KMS-11 (cell line): Measurements from ENCODE around the gene UBE2QL1.

ENCODE experiments used
- H2AFZ ChIP-seq: fragments of 200-600 bp; sonication (generic); 2 replicates; pipeline ENCODE4 v1.6.1; 2016; ENCODE audit warnings: antibody characterized with exemption, mixed run types, low read depth
- H3K27ac ChIP-seq: fragments of 200-600 bp; sonication (generic); 2 replicates; pipeline ENCODE4 v1.6.1; 2016; ENCODE audit warnings: mild to moderate bottlenecking, mixed run types
- H3K27me3 ChIP-seq: fragments of 200-600 bp; sonication (generic); 2 replicates; pipeline ENCODE4 v1.6.1; 2017; ENCODE audit warnings: mild to moderate bottlenecking, low read depth, mixed run types, moderate library complexity; ENCODE audit not compliant: insufficient read depth
- H3K36me3 ChIP-seq: fragments of 200-600 bp; sonication (generic); 2 replicates; pipeline ENCODE4 v1.6.1; 2017; ENCODE audit warnings: mild to moderate bottlenecking, mixed run types; ENCODE audit not compliant: insufficient read depth
- H3K4me1 ChIP-seq: fragments of 200-600 bp; sonication (generic); 2 replicates; pipeline ENCODE4 v1.6.1; 2016; ENCODE audit warnings: mild to moderate bottlenecking, low read depth, mixed run types; ENCODE audit not compliant: poor library complexity, severe bottlenecking
- H3K4me2 ChIP-seq: fragments of 200-600 bp; sonication (generic); 2 replicates; pipeline ENCODE4 v1.7.0; 2016; ENCODE audit warnings: mild to moderate bottlenecking, mixed run types
- H3K4me3 ChIP-seq: fragments of 200-600 bp; sonication (generic); IDR thresholded peaks from 2 replicates; pipeline ENCODE4 v1.6.1; 2017; ENCODE audit warnings: low read depth, low read length, mixed read lengths; ENCODE audit not compliant: insufficient read depth
- H3K79me2 ChIP-seq: fragments of 200-600 bp; sonication (generic); 2 replicates; pipeline ENCODE4 v1.6.1; 2016; ENCODE audit warnings: low read depth, mixed run types; ENCODE audit not compliant: insufficient read depth
- H3K9ac ChIP-seq: fragments of 200-600 bp; sonication (generic); 2 replicates; pipeline ENCODE4 v1.6.1; 2016; ENCODE audit warnings: mild to moderate bottlenecking, mixed run types
- H4K20me1 ChIP-seq: fragments of 200-600 bp; sonication (generic); 2 replicates; pipeline ENCODE4 v1.6.1; 2016; ENCODE audit warnings: mild to moderate bottlenecking, mixed run types; ENCODE audit not compliant: insufficient read depth
- TF ChIP-seq, protein P1 (sequence below): fragments of 200-600 bp; sonication (generic); conservative IDR thresholded peaks from 2 replicates; pipeline ENCODE4 v1.6.1; 2017; ENCODE audit warnings: low read depth, mild to moderate bottlenecking, antibody characterized with exemption, low read length, moderate library complexity, mixed read lengths

The UBE2QL1 gene

DNA sequence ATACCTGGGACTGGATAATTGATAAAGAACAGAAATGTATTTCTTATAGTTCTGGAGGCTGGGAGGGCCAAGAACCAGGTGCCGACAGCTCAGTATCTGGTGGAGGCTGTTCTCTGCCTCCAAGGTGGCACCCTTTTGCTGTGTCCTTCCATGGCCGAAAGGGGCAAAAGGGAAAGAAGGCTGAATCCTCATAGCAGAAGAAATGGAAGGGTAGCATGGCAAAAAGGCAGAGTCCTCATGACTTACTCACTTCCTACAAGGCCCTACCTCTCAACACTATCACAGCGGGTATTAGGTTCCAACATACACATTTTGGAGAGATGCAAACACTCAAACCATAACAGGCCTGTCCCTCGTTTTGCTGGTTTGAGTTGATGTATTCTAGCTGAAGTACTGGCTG, 45.2 kb upstream of the UBE2QL1 start:
- Histone ChIP-seq H2AFZ (no peak overlapping the region; the same call in 1 of the 2 replicates), H3K4me2 (peak overlapping the region; percentile 81), H4K20me1 (no peaks in the 10 kb centered on the region), H3K4me3 (no peak overlapping the region), H3K27ac (peak overlapping the region; percentile 79), H3K36me3 (no peaks in the 10 kb centered on the region), H3K9ac (peak overlapping the region; percentile 7; the same call in 1 of the 2 replicates), H3K27me3 (no peaks in the 10 kb centered on the region), H3K79me2 (no peaks in the 10 kb centered on the region), H3K4me1 (peaks cover 78% of the 10 kb centered on the region)
- TF ChIP-seq, protein P1, sequence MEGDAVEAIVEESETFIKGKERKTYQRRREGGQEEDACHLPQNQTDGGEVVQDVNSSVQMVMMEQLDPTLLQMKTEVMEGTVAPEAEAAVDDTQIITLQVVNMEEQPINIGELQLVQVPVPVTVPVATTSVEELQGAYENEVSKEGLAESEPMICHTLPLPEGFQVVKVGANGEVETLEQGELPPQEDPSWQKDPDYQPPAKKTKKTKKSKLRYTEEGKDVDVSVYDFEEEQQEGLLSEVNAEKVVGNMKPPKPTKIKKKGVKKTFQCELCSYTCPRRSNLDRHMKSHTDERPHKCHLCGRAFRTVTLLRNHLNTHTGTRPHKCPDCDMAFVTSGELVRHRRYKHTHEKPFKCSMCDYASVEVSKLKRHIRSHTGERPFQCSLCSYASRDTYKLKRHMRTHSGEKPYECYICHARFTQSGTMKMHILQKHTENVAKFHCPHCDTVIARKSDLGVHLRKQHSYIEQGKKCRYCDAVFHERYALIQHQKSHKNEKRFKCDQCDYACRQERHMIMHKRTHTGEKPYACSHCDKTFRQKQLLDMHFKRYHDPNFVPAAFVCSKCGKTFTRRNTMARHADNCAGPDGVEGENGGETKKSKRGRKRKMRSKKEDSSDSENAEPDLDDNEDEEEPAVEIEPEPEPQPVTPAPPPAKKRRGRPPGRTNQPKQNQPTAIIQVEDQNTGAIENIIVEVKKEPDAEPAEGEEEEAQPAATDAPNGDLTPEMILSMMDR = no peak

DNA sequence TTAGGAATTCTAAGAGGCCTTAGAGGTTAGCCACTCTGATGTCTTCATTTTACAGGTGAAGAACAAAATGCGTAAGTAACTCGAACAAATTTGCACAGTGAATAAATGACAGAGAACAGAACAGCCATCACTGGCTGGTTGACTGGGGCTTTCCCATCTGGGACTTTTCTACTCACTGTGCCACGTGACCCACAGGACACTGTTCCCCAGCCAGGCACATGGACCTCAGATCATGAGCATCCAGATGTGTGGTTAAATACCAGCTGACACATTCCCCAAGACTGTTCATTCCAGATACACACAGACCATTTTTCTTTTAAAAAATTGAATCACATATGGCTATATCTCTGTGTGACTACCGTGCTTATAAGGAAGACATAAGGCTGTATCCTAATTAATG, 44.5 kb upstream of the UBE2QL1 start:
- Histone ChIP-seq H3K36me3 (no peaks in the 10 kb centered on the region), H3K27ac (peak overlapping the region; percentile 79), H3K4me2 (peak overlapping the region; percentile 81), H2AFZ (no peak overlapping the region), H3K4me1 (peaks cover 85% of the 10 kb centered on the region), H4K20me1 (no peaks in the 10 kb centered on the region), H3K79me2 (no peaks in the 10 kb centered on the region), H3K9ac (no peak overlapping the region), H3K4me3 (no peak overlapping the region), H3K27me3 (no peaks in the 10 kb centered on the region)
- TF ChIP-seq, protein P1 = no peak

GRCh38 chr5:6405591-6405990, 43.1 kb upstream of the UBE2QL1 start:
- H3K9ac ChIP-seq = no peak overlapping the region
- H3K4me2 ChIP-seq = peak overlapping the region; percentile 81; the same call in 1 of the 2 replicates
- TF ChIP-seq, protein P1 = no peak
- H3K79me2 ChIP-seq = no peaks in the 10 kb centered on the region
- H3K36me3 ChIP-seq = no peaks in the 10 kb centered on the region
- H3K4me1 ChIP-seq = peaks cover 90% of the 10 kb centered on the region
- H4K20me1 ChIP-seq = no peaks in the 10 kb centered on the region
- H3K27ac ChIP-seq = no peak overlapping the region
- no peak overlapping the region for H2AFZ ChIP-seq
- H3K4me3 ChIP-seq = no peak overlapping the region
- H3K27me3 ChIP-seq = no peaks in the 10 kb centered on the region

DNA sequence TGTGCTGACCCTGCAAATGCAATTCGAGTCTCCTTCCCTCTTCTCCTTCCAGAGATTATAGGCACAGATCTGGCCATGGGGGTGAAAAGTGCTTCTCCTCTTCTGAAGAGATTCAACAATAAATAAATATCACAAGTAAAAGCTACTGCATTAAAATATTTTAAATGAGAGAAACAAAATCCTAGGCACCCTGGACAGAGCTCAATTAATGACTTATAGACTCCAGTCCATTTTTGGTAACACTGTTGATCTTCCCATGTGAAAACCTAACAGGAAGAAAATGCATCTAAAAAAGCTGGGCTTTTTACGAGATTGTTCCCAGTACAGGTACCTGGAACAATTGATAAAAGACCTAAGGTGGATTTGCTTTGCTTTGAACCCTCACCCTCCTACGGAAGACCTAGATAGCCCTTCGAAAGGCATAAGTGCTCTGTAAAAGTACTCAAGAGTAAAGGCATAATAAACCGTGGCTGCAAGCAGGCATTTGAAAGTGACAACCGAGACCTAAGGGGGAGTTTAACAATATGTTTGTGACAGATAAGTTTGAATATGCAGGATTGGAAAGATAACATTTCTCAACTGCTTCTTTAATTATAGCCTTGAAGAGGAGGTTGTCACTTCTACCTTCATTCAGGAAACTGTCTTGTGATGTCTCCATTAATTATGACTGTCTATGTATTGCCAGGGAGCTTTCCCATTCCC, 41.0 kb upstream of the UBE2QL1 start:
- Histone ChIP-seq H4K20me1 (no peaks in the 10 kb centered on the region), H3K4me1 (peaks cover 69% of the 10 kb centered on the region), H3K27me3 (no peaks in the 10 kb centered on the region), H3K27ac (peak overlapping the region; percentile 59; the same call in 1 of the 2 replicates), H3K4me2 (peak overlapping the region; percentile 63), H2AFZ (peak overlapping the region; percentile 31; the same call in 1 of the 2 replicates), H3K36me3 (no peaks in the 10 kb centered on the region), H3K4me3 (no peak overlapping the region), H3K79me2 (no peaks in the 10 kb centered on the region), H3K9ac (no peak overlapping the region)
- TF ChIP-seq, protein P1 = no peak
